B cell (primary cell): ENCODE results near the gene PIPOX. TPM values are rescaled to one million over a fixed set of nuclear protein-coding genes. Genes with fewer than 3 reads are reported as not detected.

ENCODE experiments used
- ATAC-seq: fragments of 200-7000 bp; cut with Tn5 transposase; one replicate; pipeline ENCODE4 v1.10.0; 2021; ENCODE audit warnings: low read depth, mild to moderate bottlenecking, moderate number of reproducible peaks, moderate library complexity
- CTCF ChIA-PET: fragments of 350-600 bp; sonication (Branson Sonifier 250); formaldehyde crosslinking; loops from one replicate; lab custom pipeline; 2021; ENCODE audit warnings: antibody characterized with exemption, inconsistent platforms; lab: Charles Lee
- POLR2A ChIA-PET: fragments of 350-600 bp; sonication (Branson Sonifier 250); formaldehyde crosslinking; loops from one replicate; lab custom pipeline; 2021; ENCODE audit warnings: antibody characterized with exemption; lab: Charles Lee
- DNase-seq: peaks from one replicate; pipeline ENCODE4 v3.0.0; 2013
- H2AFZ ChIP-seq: 2 replicates; pipeline ENCODE4 v1.6.1; 2012; ENCODE audit warnings: mild to moderate bottlenecking, low read depth, low read length; ENCODE audit not compliant: insufficient read depth, poor library complexity, severe bottlenecking
- H3K27ac ChIP-seq, 2 donors: 1 replicate in 1 of 2; 2 replicates in 1 of 2; pipeline ENCODE4 v1.5.1; 2012 to 2013; ENCODE audit warnings: low read length in 2 of 2, mild to moderate bottlenecking in 2 of 2, moderate library complexity in 1 of 2
- H3K27me3 ChIP-seq, 4 experiments: fragments of 200-600 bp in 1 of 4; sonication (generic) in 1 of 4; replicated peaks in 1 of 4; 1 replicate in 2 of 4; 2 replicates in 2 of 4; pipeline versions ENCODE4 v1.6.1 to v1.7.0; 2013 to 2016; ENCODE audit warnings: low read length in 3 of 4, mild to moderate bottlenecking in 2 of 4, mixed read lengths in 1 of 4, moderate library complexity in 1 of 4; ENCODE audit not compliant: insufficient read depth in 4 of 4, control insufficient read depth in 3 of 4; ENCODE audit errors: control extremely low read depth in 1 of 4
- H3K36me3 ChIP-seq, 2 experiments: replicated peaks in 1 of 2; 1 replicate in 1 of 2; 2 replicates in 1 of 2; pipeline versions ENCODE4 v1.6.1 to v1.7.1; 2013; ENCODE audit warnings: low read length in 1 of 2; ENCODE audit not compliant: insufficient read depth in 2 of 2, control insufficient read depth in 1 of 2; ENCODE audit errors: control extremely low read depth in 1 of 2, extremely low read depth in 1 of 2
- H3K4me1 ChIP-seq, 2 donors: fragments of 200-600 bp in 1 of 2; sonication (generic) in 1 of 2; 1 replicate in 1 of 2; 2 replicates in 1 of 2; pipeline versions ENCODE4 v1.5.1 to v1.6.1; 2013 to 2017; ENCODE audit warnings: low read length in 2 of 2; ENCODE audit not compliant: control insufficient read depth in 2 of 2, insufficient read depth in 2 of 2
- H3K4me2 ChIP-seq: replicated peaks from 2 replicates; pipeline ENCODE3; 2012; ENCODE audit warnings: mild to moderate bottlenecking, low read depth, low read length; ENCODE audit not compliant: poor library complexity, severe bottlenecking
- H3K4me3 ChIP-seq, 5 experiments: fragments of 200-600 bp in 1 of 5; sonication (generic) in 1 of 5; 1 replicate in 3 of 5; 2 replicates in 2 of 5; pipeline versions ENCODE4 v1.5.1 to v1.7.0; 2011 to 2016; ENCODE audit warnings: low read length in 4 of 5, mild to moderate bottlenecking in 4 of 5, low read depth in 2 of 5, control low read depth in 1 of 5, moderate library complexity in 1 of 5; ENCODE audit not compliant: insufficient read depth in 1 of 5; ENCODE audit errors: control extremely low read depth in 1 of 5, extremely low read depth in 1 of 5
- H3K79me2 ChIP-seq: fragments of 200-600 bp; sonication (generic); one replicate; pipeline ENCODE4 v1.6.0; 2016; ENCODE audit warnings: low read length; ENCODE audit not compliant: control insufficient read depth, insufficient read depth
- H3K9ac ChIP-seq: fragments of 200-600 bp; sonication (generic); 2 replicates; pipeline ENCODE4 v1.6.1; 2017; ENCODE audit warnings: mild to moderate bottlenecking, low read length, moderate library complexity
- H3K9me3 ChIP-seq, 3 donors: one replicate each; pipeline versions ENCODE4 v1.6.1 to v1.7.1; 2013; ENCODE audit warnings: low read length in 2 of 3; ENCODE audit not compliant: control insufficient read depth in 2 of 3, insufficient read depth in 1 of 3; ENCODE audit errors: control extremely low read depth in 1 of 3
- H4K20me1 ChIP-seq: 2 replicates; pipeline ENCODE4 v1.6.0; 2012; ENCODE audit warnings: mild to moderate bottlenecking, low read length; ENCODE audit not compliant: insufficient read depth, control insufficient read depth, poor library complexity, severe bottlenecking
- H3K27ac Mint-ChIP-seq: one replicate; pipeline ENCODE4 v1.8.0; 2021; ENCODE audit warnings: mixed read lengths
- H3K27me3 Mint-ChIP-seq: one replicate; pipeline ENCODE4 v1.8.0; 2021; ENCODE audit warnings: mixed read lengths
- H3K4me1 Mint-ChIP-seq: one replicate; pipeline ENCODE4 v1.8.0; 2021; ENCODE audit warnings: mixed read lengths
- H3K4me3 Mint-ChIP-seq: one replicate; pipeline ENCODE4 v1.8.0; 2021; ENCODE audit warnings: mixed read lengths
- H3K9me3 Mint-ChIP-seq: one replicate; pipeline ENCODE4 v1.8.0; 2022; ENCODE audit warnings: mixed read lengths; ENCODE audit not compliant: insufficient read depth
- EZH2 ChIP-seq: IDR thresholded peaks from 2 replicates; pipeline ENCODE4 v1.6.1; 2012; ENCODE audit warnings: borderline replicate concordance, low read depth, mild to moderate bottlenecking, moderate library complexity, low read length; ENCODE audit not compliant: insufficient read depth, poor library complexity, severe bottlenecking
- WGBS: methylation state at CpG from one replicate; pipeline ENCODE4 v1.1.5; 2013; ENCODE audit warnings: missing lambda C conversion rate; ENCODE audit not compliant: insufficient coverage; 5-methylcytosine and 5-hydroxymethylcytosine counted together
- intact Hi-C: fragments of 100-400 bp; cut with micrococcal nuclease; formaldehyde crosslinking; loops from one replicate; pipeline ENCODE4 v1.10.0; 2022
- polyA plus RNA-seq: library from polyadenylated mRNA; depleted of rRNA; stranded (reverse); fragments of >200 nt; gene quantifications from 2 replicates; pipeline ENCODE4 v1.2.3, GENCODE V29; 2012
- total RNA-seq, 2 donors: library from RNA; stranded (reverse); fragments of 120-200 nt in 1 of 2; gene quantifications; 1 replicate in 1 of 2; 2 replicates in 1 of 2; pipeline versions ENCODE4 v1.2.3 to v1.2.4, GENCODE V29; 2013 to 2022
- TF ChIP-seq, protein P1 (sequence below): fragments of 200-600 bp; IDR thresholded peaks from one replicate; pipeline ENCODE4 v1.8.0; 2022; ENCODE audit warnings: antibody characterized with exemption, mild to moderate bottlenecking

Gene PIPOX
- total and polyA plus RNA-seq, 2 donors (not counting 1 experiment from before 2014, with no cell fraction given) = 0.95 to 15.0 TPM

DNA sequence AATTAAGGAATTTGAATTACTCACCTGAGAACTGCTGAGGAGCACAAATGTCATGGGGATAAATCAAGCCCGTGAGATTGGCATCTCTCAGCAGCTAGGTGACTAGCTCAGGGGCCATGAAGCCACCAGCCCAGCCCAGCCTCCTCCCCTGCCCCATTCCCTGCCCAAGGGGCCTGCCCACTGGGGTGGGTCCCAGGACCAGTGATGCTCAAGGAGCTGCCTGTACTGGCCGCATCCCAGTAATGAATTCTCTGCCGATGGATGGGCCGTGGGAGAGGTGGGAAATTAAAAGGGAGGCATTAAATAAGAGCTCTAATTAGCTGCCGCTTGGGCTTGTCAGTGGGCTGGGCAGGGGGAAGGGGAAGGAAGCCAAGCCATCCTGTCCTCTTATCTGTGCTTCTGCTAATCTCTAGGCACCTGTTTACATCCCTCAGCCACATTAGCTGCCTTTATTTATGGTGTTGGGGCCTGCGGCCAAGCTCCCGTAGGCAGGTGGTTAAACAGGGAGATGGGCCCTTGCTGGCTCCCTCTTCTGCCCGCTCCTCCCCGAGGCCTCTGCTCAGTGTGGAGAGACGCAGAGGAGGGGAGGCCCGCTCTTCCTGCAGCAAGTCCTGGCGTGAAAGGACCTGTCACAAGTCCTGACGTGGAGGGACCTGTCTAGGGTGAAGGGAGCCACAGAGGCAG, 48.8 kb downstream of the PIPOX start:
- Mint-ChIP-seq H3K4me1 (no peaks in the 10 kb centered on the region), H3K4me3 (no peak overlapping the region), H3K9me3 (no peaks in the 10 kb centered on the region), H3K27ac (no peak overlapping the region), H3K27me3 (no peaks in the 10 kb centered on the region)
- Histone ChIP-seq H3K4me2 (no peak overlapping the region), H3K27me3 (no peaks in the 10 kb centered on the region), H3K4me3 (no peak overlapping the region), H3K36me3 (peaks cover 0 to 89% of the 10 kb centered on the region in 2 experiments), H4K20me1 (no peaks in the 10 kb centered on the region), H2AFZ (no peak overlapping the region), H3K4me1 (no peaks in the 10 kb centered on the region), H3K9ac (no peak overlapping the region), H3K79me2 (peaks cover 3% of the 10 kb centered on the region), H3K9me3 (no peaks in the 10 kb centered on the region), H3K27ac (no peak overlapping the region)
- TF ChIP-seq, protein P1, sequence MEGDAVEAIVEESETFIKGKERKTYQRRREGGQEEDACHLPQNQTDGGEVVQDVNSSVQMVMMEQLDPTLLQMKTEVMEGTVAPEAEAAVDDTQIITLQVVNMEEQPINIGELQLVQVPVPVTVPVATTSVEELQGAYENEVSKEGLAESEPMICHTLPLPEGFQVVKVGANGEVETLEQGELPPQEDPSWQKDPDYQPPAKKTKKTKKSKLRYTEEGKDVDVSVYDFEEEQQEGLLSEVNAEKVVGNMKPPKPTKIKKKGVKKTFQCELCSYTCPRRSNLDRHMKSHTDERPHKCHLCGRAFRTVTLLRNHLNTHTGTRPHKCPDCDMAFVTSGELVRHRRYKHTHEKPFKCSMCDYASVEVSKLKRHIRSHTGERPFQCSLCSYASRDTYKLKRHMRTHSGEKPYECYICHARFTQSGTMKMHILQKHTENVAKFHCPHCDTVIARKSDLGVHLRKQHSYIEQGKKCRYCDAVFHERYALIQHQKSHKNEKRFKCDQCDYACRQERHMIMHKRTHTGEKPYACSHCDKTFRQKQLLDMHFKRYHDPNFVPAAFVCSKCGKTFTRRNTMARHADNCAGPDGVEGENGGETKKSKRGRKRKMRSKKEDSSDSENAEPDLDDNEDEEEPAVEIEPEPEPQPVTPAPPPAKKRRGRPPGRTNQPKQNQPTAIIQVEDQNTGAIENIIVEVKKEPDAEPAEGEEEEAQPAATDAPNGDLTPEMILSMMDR = no peak
- TF ChIP-seq EZH2 = no peak
- intact Hi-C loops = no loop called here
- ATAC-seq = no peak
- no peak for DNase-seq
- WGBS = 96% methylated on average over 12 of the region's 13 CpGs
- POLR2A ChIA-PET = no interaction called here
- CTCF ChIA-PET = interaction anchor here (1.2 to 5.4 kb wide), 2 partner anchors 25 to 54 kb away, joined by 4 to 29 read pairs; no protein-coding TSS in a partner anchor

DNA sequence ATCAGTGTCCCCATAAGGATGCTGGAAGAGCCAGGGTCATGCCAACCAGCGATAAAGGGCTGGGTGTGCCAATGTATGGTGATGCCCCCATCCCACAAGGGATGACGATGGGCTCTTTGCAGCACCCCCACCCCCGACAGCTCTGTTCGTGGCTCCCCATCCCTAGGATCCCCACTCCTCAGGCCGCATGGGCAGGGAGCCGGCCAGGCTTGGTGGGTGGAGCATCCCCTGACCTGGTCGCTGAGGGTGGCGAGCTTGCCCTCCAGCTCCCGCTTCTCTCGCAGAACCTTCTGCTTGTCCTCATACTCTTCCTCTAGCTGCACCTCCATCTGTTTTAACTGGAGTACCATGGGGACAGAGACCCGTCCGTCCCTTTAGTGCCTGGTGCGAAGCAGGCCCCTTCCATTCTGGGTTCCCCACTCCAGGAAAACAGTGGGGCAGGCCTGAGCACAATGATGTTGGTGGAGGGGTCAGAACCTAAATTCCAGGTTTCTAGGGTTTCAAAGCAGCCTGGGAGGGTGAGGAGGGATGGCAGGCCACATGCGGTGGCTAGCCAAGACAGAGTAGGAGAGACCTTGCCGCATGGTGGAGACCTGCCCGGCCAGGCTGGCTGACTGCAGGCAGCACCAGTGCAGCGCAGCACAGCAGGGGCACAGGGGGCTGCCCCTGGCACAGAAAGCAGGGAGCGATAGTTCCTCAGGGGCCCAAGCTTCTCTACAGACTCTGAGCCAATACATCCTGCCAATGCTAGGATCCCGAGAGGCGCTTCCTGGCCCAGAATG, 50.3 kb downstream of the PIPOX start:
- ATAC-seq = no peak
- CTCF ChIA-PET = interaction anchor here (1.0 to 5.4 kb wide), 2 partner anchors 21 to 24 kb away, joined by 3 to 29 read pairs; no protein-coding TSS in a partner anchor
- H3K9ac ChIP-seq = no peak overlapping the region
- no peak overlapping the region for H2AFZ ChIP-seq
- no peak overlapping the region for H3K4me3 ChIP-seq
- Mint-ChIP-seq H3K9me3 (no peaks in the 10 kb centered on the region), H3K27me3 (no peaks in the 10 kb centered on the region), H3K4me3 (no peak overlapping the region), H3K4me1 (no peaks in the 10 kb centered on the region), H3K27ac (no peak overlapping the region)
- no peaks in the 10 kb centered on the region for H3K9me3 ChIP-seq
- H3K27me3 ChIP-seq = no peaks in the 10 kb centered on the region
- WGBS = 97% methylated on average over 15 of the region's 20 CpGs
- no peak overlapping the region for H3K27ac ChIP-seq
- peaks cover 0 to 92% of the 10 kb centered on the region in 2 experiments for H3K36me3 ChIP-seq
- TF ChIP-seq, protein P1 = no peak
- no peak for TF ChIP-seq EZH2
- DNase-seq = no peak
- H3K4me2 ChIP-seq = no peak overlapping the region
- POLR2A ChIA-PET = no interaction called here
- H4K20me1 ChIP-seq = no peaks in the 10 kb centered on the region
- no peaks in the 10 kb centered on the region for H3K4me1 ChIP-seq
- intact Hi-C loops = no loop called here
- peaks cover 3% of the 10 kb centered on the region for H3K79me2 ChIP-seq
